GM12878 (cell line): ENCODE data around the gene METTL16. TPM values are rescaled to one million over a fixed set of nuclear protein-coding genes. Genes with fewer than 3 reads are reported as not detected.

ENCODE experiments used
- ATAC-seq: fragments of 200-7000 bp; cut with Tn5 transposase; 3 replicates; pipeline ENCODE4 v1.9.1; 2020; ENCODE audit warnings: mild to moderate bottlenecking, moderate library complexity
- BruUV-seq: library from RNA; stranded (reverse); fragments of 400-500 nt; replicated peaks from 2 replicates; lab custom pipeline; 2021; lab: Mats Ljungman, UMichigan
- CTCF ChIA-PET: fragments of 300-600 bp; sonication (Branson Sonifier 250); formaldehyde crosslinking; extraction: SDS; loops from one replicate; lab custom pipeline; 2021; ENCODE audit warnings: inconsistent platforms; lab: Yijun Ruan, JAX
- POLR2A ChIA-PET: fragments of 350-600 bp; formaldehyde crosslinking; extraction: SDS; loops from one replicate; lab custom pipeline; 2021; ENCODE audit warnings: inconsistent platforms; lab: Charles Lee
- RAD21 ChIA-PET: fragments of 300-600 bp; sonication (Branson Sonifier 250); formaldehyde crosslinking; loops from one replicate; lab custom pipeline; 2023; ENCODE audit warnings: antibody characterized with exemption; ENCODE audit not compliant: unreplicated experiment; lab: Charles Lee
- SMC1A ChIA-PET: fragments of 300-600 bp; sonication (Branson Sonifier 250); formaldehyde crosslinking; loops from one replicate; lab custom pipeline; 2023; ENCODE audit not compliant: unreplicated experiment, uncharacterized antibody; lab: Charles Lee
- DNase-seq: peaks from one replicate; pipeline ENCODE4 v3.0.0-alpha.2; 2011; ENCODE audit warnings: low read depth, low spot score
- FAIRE-seq: peaks from 3 replicates; lab custom pipeline; 2011; peaks lifted over from hg19 to GRCh38; lab: Jason Lieb, UNC
- H2AFZ ChIP-seq: 2 replicates; pipeline ENCODE4 v1.6.0; 2011; ENCODE audit warnings: low read depth, low read length, control low read depth; ENCODE audit not compliant: control insufficient read depth
- H3K27ac ChIP-seq: 2 replicates; pipeline ENCODE4 v1.5.1; 2011; ENCODE audit warnings: control low read depth; ENCODE audit not compliant: control insufficient read depth, insufficient read depth
- H3K27me3 ChIP-seq, 2 experiments: replicated peaks in 1 of 2; 2 replicates each; pipeline versions ENCODE4 v1.6.0 to v1.6.1; 2011; ENCODE audit warnings: low read length in 1 of 2; ENCODE audit not compliant: control insufficient read depth in 2 of 2, insufficient read depth in 2 of 2
- H3K36me3 ChIP-seq, 2 experiments: 2 replicates each; pipeline ENCODE4 v1.5.1; 2011; ENCODE audit warnings: low read length in 1 of 2; ENCODE audit not compliant: control insufficient read depth in 2 of 2, insufficient read depth in 2 of 2
- H3K4me1 ChIP-seq: 2 replicates; pipeline ENCODE4 v1.6.1; 2011; ENCODE audit warnings: mild to moderate bottlenecking, low read length, moderate library complexity, mixed read lengths; ENCODE audit not compliant: control insufficient read depth, insufficient read depth
- H3K4me2 ChIP-seq: 2 replicates; pipeline ENCODE4 v1.6.0; 2011; ENCODE audit warnings: control low read depth; ENCODE audit not compliant: control insufficient read depth, insufficient read depth
- H3K4me3 ChIP-seq: fragments of 200-600 bp; sonication (generic); 2 replicates; pipeline ENCODE4 v1.5.1; 2016
- H3K79me2 ChIP-seq: 2 replicates; pipeline ENCODE4 v1.6.0; 2011; ENCODE audit warnings: low read length; ENCODE audit not compliant: control insufficient read depth, insufficient read depth
- H3K9ac ChIP-seq: 2 replicates; pipeline ENCODE4 v1.8.0; 2011; ENCODE audit warnings: low read length, control low read depth, mixed read lengths; ENCODE audit not compliant: control insufficient read depth, insufficient read depth
- H3K9me3 ChIP-seq: replicated peaks from 3 replicates; pipeline ENCODE4 v1.5.1; 2011; ENCODE audit warnings: mild to moderate bottlenecking, low read length; ENCODE audit not compliant: control insufficient read depth, insufficient read depth
- H4K20me1 ChIP-seq: 2 replicates; pipeline ENCODE4 v1.6.0; 2011; ENCODE audit not compliant: control insufficient read depth, insufficient read depth
- GATAD2B ChIP-seq: fragments of 450-650 bp; conservative IDR thresholded peaks from 2 replicates; pipeline ENCODE4 v1.6.1; 2017; ENCODE audit warnings: low read depth, mild to moderate bottlenecking, moderate library complexity
- MTA3 ChIP-seq: IDR thresholded peaks from 2 replicates; pipeline ENCODE4 v1.6.1; 2012; ENCODE audit warnings: low read length, inconsistent platforms, borderline replicate concordance
- SUPT20H ChIP-seq: IDR thresholded peaks from 2 replicates; pipeline ENCODE4 v1.6.1; 2011; ENCODE audit warnings: low read depth, mild to moderate bottlenecking, low read length, moderate library complexity, borderline replicate concordance; ENCODE audit not compliant: control insufficient read depth
- ZBED1 ChIP-seq: IDR thresholded peaks from 2 replicates; pipeline ENCODE4 v1.6.1; 2016; ENCODE audit warnings: borderline replicate concordance
- ZNF592 ChIP-seq: fragments of 450-650 bp; IDR thresholded peaks from 2 replicates; pipeline ENCODE4 v1.6.1; 2017; ENCODE audit warnings: mild to moderate bottlenecking, moderate library complexity
- WGBS: methylation state at CpG from one replicate; pipeline ENCODE4 v1.1.6; 2016; ENCODE audit warnings: low lambda C conversion rate; ENCODE audit not compliant: insufficient replicate concordance, insufficient coverage; ENCODE audit errors: missing lambda C conversion rate; 5-methylcytosine and 5-hydroxymethylcytosine counted together
- in situ Hi-C: fragments of 300-500 bp; cut with MboI; formaldehyde crosslinking; loops from 9 replicates; pipeline ENCODE4 v1.14.3; 2018; ENCODE audit warnings: mixed read lengths
- intact Hi-C: fragments of 100-400 bp; cut with micrococcal nuclease; formaldehyde crosslinking; loops from one replicate; pipeline ENCODE4 v1.14.2; 2022; ENCODE audit not compliant: unreplicated experiment
- polyA plus RNA-seq, 11 experiments: library from polyadenylated mRNA; depleted of rRNA in 4 of 11; unstranded in 6 of 11; stranded (reverse) in 5 of 11; fragments of >200 nt; fragmentation: Nextera tagmentation in 4 of 11; fragmentation: Illumina TruSeq in 1 of 11; extraction: Ambion mirVana in 4 of 11; extraction: Trizol in 1 of 11; gene quantifications; 1 replicate in 1 of 11; 2 replicates in 10 of 11; pipeline versions ENCODE4 v1.2.1 to v1.2.3, GENCODE V29; 2011 to 2016; ENCODE audit warnings: inconsistent platforms in 2 of 11, missing spikeins in 2 of 11, low read depth in 1 of 11
- total RNA-seq, 4 experiments: library from RNA; depleted of rRNA in 3 of 4; stranded (reverse); fragments of >200 nt in 3 of 4; fragmentation: Illumina TruSeq in 1 of 4; extraction: Trizol in 1 of 4; gene quantifications; 2 replicates each; pipeline versions ENCODE4 v1.2.1 to v1.2.3, GENCODE V29; 2013 to 2021
- TF ChIP-seq, protein P1 (sequence below): fragments of 150-350 bp; IDR thresholded peaks from 2 replicates; pipeline ENCODE4 v1.6.1; 2014; ENCODE audit warnings: mild to moderate bottlenecking, low read depth, low read length

The METTL16 gene
- total and polyA plus RNA-seq, 10 of the 15 experiments (the other 5 are each of a cell fraction or from before 2014, with no cell fraction given) = 15.6 to 34.3 (median 23.7) TPM

DNA sequence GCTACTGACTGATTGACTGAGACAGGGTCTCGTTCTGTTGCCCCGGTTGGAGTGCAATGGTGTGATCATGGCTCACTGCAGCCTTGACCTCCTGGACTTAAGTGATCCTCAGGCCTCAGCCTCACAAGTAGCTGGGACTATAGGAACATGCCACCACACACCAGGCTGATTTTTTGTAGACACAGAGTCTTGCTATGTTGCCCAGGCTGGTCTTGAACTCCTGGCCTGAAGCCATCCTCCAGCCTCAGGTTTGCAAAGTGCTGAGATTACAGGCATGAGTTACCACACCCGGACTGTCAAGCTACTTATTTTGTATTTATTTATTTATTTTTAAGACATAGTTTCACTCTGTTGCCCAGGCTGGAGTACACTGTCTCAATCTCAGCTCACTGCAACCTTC, 55.2 kb downstream of the METTL16 start:
- ChIA-PET POLR2A (no interaction called here), SMC1A (interaction anchor here (0.8 kb wide), 1 partner anchor 8 kb away, joined by 4 read pairs; no protein-coding TSS in a partner anchor), CTCF (interaction anchor here (1.3 kb wide), 1 partner anchor 55 kb away, joined by 3 read pairs; no protein-coding TSS in a partner anchor), RAD21 (no interaction called here)
- Histone ChIP-seq H3K36me3 (peaks cover 0 to 17% of the 10 kb centered on the region in 2 experiments; a peak in 3 of 4 replicates), H3K27me3 (no peaks in the 10 kb centered on the region), H3K9me3 (no peaks in the 10 kb centered on the region), H3K4me1 (peaks cover 12% of the 10 kb centered on the region), H4K20me1 (no peaks in the 10 kb centered on the region), H3K4me3 (no peak overlapping the region), H3K79me2 (no peaks in the 10 kb centered on the region), H3K27ac (no peak overlapping the region), H3K4me2 (no peak overlapping the region), H2AFZ (no peak overlapping the region), H3K9ac (no peak overlapping the region)
- intact Hi-C loops (no loop called here), in situ Hi-C loops (no loop called here)
- DNase-seq (no peak), FAIRE-seq (no peak), ATAC-seq (no peak)
- no TSS peak for BruUV-seq
- WGBS = 59% methylated on average over 3 of the region's 3 CpGs
- TF ChIP-seq, protein P1, sequence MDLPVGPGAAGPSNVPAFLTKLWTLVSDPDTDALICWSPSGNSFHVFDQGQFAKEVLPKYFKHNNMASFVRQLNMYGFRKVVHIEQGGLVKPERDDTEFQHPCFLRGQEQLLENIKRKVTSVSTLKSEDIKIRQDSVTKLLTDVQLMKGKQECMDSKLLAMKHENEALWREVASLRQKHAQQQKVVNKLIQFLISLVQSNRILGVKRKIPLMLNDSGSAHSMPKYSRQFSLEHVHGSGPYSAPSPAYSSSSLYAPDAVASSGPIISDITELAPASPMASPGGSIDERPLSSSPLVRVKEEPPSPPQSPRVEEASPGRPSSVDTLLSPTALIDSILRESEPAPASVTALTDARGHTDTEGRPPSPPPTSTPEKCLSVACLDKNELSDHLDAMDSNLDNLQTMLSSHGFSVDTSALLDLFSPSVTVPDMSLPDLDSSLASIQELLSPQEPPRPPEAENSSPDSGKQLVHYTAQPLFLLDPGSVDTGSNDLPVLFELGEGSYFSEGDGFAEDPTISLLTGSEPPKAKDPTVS = no peak
- TF ChIP-seq GATAD2B = no peak
- TF ChIP-seq MTA3 = no peak
- no peak for TF ChIP-seq SUPT20H

- Histone ChIP-seq H3K4me2 (no peak overlapping the region), H3K4me1 (peaks cover 12% of the 10 kb centered on the region), H3K9ac (no peak overlapping the region), H3K9me3 (no peaks in the 10 kb centered on the region), H3K27ac (no peak overlapping the region), H3K36me3 (peaks cover 0 to 15% of the 10 kb centered on the region in 2 experiments; a peak in 3 of 4 replicates), H3K79me2 (no peaks in the 10 kb centered on the region), H4K20me1 (no peaks in the 10 kb centered on the region), H2AFZ (no peak overlapping the region), H3K27me3 (no peaks in the 10 kb centered on the region), H3K4me3 (no peak overlapping the region)
- in situ Hi-C loops = no loop called here
- FAIRE-seq (no peak), ATAC-seq (no peak), DNase-seq (no peak)
- TF ChIP-seq ZNF592 (no peak), ZBED1 (no peak)
- ChIA-PET RAD21 (no interaction called here), CTCF (interaction anchor here (1.3 kb wide), 1 partner anchor 54 kb away, joined by 3 read pairs; no protein-coding TSS in a partner anchor), POLR2A (no interaction called here), SMC1A (interaction anchor here (0.8 kb wide), 1 partner anchor 9 kb away, joined by 4 read pairs; no protein-coding TSS in a partner anchor)
- no TSS peak for BruUV-seq
- intact Hi-C loops = no loop called here
- 76% methylated on average over 3 of the region's 3 CpGs for WGBS
These were observed 55.7 kb downstream of the METTL16 start for GRCh38 chr17:2455956-2456355.
